Testis (tissue), 3 donors: ENCODE results near the gene ACER3. TPM values are rescaled to one million over a fixed set of nuclear protein-coding genes. Genes with fewer than 3 reads are reported as not detected.
A peak's percentile ranks its signal among the peaks of the same experiment; 100 is the strongest.
"Not testable (repeated sequence)": the region's sequence is repeated elsewhere in the genome, so short reads cannot be mapped to it uniquely, and the experiment has no call there.

Experiments used
- DNase-seq: peaks from one replicate; pipeline ENCODE4 v3.0.0-alpha.2; 2019
- H3K27ac ChIP-seq, 2 donors: fragments of 200-600 bp; sonication (generic); one replicate each; pipeline ENCODE4 v1.5.1; 2019
- H3K27me3 ChIP-seq: fragments of 200-600 bp; sonication (generic); one replicate; pipeline ENCODE4 v1.5.1; 2019
- H3K36me3 ChIP-seq: fragments of 200-600 bp; sonication (generic); one replicate; pipeline ENCODE4 v1.5.1; 2017; ENCODE audit warnings: low read depth; ENCODE audit errors: missing control alignments
- H3K4me1 ChIP-seq: fragments of 200-600 bp; sonication (generic); one replicate; pipeline ENCODE4 v1.5.1; 2019
- H3K4me3 ChIP-seq, 2 donors: fragments of 200-600 bp; sonication (generic); one replicate each; pipeline ENCODE4 v1.5.1; 2017 to 2019
- H3K9me3 ChIP-seq: fragments of 200-600 bp; sonication (generic); one replicate; pipeline ENCODE4 v1.5.1; 2017
- POLR2A ChIP-seq: fragments of 450-650 bp; IDR thresholded peaks from one replicate; pipeline ENCODE4 v1.6.1; 2017; ENCODE audit warnings: antibody characterized with exemption, mild to moderate bottlenecking, moderate library complexity
- WGBS, 2 donors: methylation state at CpG; one replicate each; pipeline ENCODE4 v1.1.5; 2018; 5-methylcytosine and 5-hydroxymethylcytosine counted together
- intact Hi-C: fragments of 100-400 bp; cut with DNase I; formaldehyde crosslinking; loops from one replicate; pipeline ENCODE4 v1.15.1; 2023; ENCODE audit warnings: low total_unique reads
- polyA plus RNA-seq: library from polyadenylated mRNA; stranded (reverse); fragments of 350-450 nt; fragmentation: Illumina TruSeq; extraction: RNeasy Lipid Tissue Mini Kit (QIAGEN cat#74804); gene quantifications from one replicate; pipeline ENCODE4 v1.2.3, GENCODE V29; 2014; ENCODE audit warnings: low read depth, low replicate concordance; ENCODE audit not compliant: insufficient read depth
- total RNA-seq, 2 donors: library from RNA; depleted of rRNA; stranded (reverse); fragments of >200 nt; gene quantifications; one replicate each; pipeline ENCODE4 v1.2.3, GENCODE V29; 2016
- TF ChIP-seq, protein P1 (sequence below), 3 experiments: fragments of 450-650 bp in 2 of 3; fragments of 200-600 bp in 1 of 3; sonication (generic) in 1 of 3; IDR thresholded peaks; one replicate each; pipeline ENCODE4 v1.5.1; 2016 to 2019; ENCODE audit warnings: antibody characterized with exemption in 3 of 3, mild to moderate bottlenecking in 2 of 3, moderate library complexity in 1 of 3

ACER3 gene
- total and polyA plus RNA-seq, 3 donors from 2014 or later: 14.6 to 34.8 (median 23.7) TPM

DNA sequence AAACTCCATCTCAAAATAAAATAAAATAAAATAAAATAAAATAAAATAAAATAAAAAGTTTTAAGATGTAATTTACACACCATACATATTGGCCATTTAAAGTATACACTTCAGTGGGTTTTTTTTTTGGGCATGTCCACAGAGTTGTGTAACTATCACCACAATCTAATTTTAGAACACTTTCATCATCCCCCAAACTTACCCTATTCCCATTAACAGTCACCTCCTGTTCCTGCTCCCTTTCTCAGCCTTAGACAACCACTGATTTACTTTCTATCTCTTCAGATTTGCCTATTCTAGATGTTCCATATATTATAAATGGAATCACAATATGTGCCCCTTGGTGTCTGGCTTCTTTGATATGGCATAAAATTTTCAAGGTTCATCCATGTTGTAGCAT is 4.6 kb upstream of the ACER3 start:
- no peaks in the 10 kb centered on the region for H3K36me3 ChIP-seq
- TF ChIP-seq, protein P1, sequence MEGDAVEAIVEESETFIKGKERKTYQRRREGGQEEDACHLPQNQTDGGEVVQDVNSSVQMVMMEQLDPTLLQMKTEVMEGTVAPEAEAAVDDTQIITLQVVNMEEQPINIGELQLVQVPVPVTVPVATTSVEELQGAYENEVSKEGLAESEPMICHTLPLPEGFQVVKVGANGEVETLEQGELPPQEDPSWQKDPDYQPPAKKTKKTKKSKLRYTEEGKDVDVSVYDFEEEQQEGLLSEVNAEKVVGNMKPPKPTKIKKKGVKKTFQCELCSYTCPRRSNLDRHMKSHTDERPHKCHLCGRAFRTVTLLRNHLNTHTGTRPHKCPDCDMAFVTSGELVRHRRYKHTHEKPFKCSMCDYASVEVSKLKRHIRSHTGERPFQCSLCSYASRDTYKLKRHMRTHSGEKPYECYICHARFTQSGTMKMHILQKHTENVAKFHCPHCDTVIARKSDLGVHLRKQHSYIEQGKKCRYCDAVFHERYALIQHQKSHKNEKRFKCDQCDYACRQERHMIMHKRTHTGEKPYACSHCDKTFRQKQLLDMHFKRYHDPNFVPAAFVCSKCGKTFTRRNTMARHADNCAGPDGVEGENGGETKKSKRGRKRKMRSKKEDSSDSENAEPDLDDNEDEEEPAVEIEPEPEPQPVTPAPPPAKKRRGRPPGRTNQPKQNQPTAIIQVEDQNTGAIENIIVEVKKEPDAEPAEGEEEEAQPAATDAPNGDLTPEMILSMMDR (IDR thresholded peaks at IDR 0.05): no peak
- no peak for TF ChIP-seq POLR2A
- no peaks in the 10 kb centered on the region for H3K4me1 ChIP-seq
- no peaks in the 10 kb centered on the region for H3K27me3 ChIP-seq
- H3K4me3 ChIP-seq: no peak overlapping the region
- H3K27ac ChIP-seq: no peak overlapping the region
- intact Hi-C loops: no loop called here
- H3K9me3 ChIP-seq: no peaks in the 10 kb centered on the region
- DNase-seq: no peak

DNA sequence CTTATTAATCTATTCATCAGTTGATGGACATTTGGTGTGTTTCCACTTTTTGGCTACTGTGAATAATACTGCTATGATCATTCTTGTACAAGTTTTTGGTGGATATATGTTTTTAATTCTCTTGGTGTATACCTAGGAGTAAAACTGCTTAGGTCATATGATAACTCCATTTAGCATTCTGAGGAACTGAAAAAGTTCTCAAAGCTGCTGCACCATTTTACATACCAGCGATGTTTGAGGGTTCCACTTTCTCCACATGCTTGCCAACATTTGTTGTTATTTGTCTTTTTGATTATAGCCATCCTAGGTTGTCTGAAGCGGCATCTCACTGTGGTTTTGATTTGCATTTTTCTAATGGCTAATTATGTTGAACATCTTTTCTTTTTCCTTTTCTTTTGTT is 4.1 kb upstream of the ACER3 start:
- intact Hi-C loops: no loop called here
- Histone ChIP-seq H3K9me3 (no peaks in the 10 kb centered on the region), H3K27me3 (no peaks in the 10 kb centered on the region), H3K4me3 (no peak overlapping the region), H3K36me3 (no peaks in the 10 kb centered on the region), H3K4me1 (peaks cover 3% of the 10 kb centered on the region), H3K27ac (no peak overlapping the region)
- 73 to 80% methylated on average over 2 of the region's 2 CpGs for WGBS, 2 donors
- DNase-seq: no peak
- no peak for TF ChIP-seq POLR2A
- TF ChIP-seq, protein P1 (IDR thresholded peaks at IDR 0.05): no peak

DNA sequence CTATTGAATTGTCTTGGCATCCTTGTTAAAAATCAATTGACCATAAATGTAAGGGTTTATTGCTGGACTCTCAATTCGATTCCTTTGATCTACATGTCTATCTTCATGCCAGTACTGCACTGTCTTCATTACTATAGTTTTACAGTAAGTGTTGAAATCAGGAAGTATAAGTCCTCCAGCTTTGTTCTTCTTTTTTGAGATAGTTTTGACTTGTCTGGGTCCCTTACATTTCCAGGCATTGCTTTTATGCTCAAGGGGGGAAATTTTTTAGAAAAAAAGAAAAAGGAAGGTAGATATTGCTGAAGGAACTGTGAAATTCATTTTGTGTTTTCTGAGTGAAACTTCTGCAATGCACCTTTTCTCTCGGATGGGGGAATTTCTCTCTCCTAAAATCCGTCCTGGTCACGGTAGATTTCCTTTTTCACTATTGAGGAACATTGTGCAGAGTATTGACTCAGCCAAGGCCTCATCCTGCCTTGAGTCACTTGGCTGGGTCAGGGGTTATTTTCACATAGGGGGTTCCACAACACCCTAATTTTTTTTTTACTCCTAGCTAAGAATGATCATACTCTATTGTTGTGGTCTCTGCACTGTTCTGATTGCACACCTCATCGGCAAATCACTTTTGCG is 2.8 kb upstream of the ACER3 start:
- Histone ChIP-seq H3K36me3 (no peaks in the 10 kb centered on the region), H3K27ac (no peak overlapping the region), H3K4me1 (peaks cover 8% of the 10 kb centered on the region), H3K9me3 (no peaks in the 10 kb centered on the region), H3K27me3 (no peaks in the 10 kb centered on the region), H3K4me3 (no peak overlapping the region)
- WGBS, 2 donors: 65 to 80% methylated on average over 6 of the region's 6 CpGs
- TF ChIP-seq, protein P1 (IDR thresholded peaks at IDR 0.05): no peak
- TF ChIP-seq POLR2A: no peak
- DNase-seq: no peak
- intact Hi-C loops: no loop called here

DNA sequence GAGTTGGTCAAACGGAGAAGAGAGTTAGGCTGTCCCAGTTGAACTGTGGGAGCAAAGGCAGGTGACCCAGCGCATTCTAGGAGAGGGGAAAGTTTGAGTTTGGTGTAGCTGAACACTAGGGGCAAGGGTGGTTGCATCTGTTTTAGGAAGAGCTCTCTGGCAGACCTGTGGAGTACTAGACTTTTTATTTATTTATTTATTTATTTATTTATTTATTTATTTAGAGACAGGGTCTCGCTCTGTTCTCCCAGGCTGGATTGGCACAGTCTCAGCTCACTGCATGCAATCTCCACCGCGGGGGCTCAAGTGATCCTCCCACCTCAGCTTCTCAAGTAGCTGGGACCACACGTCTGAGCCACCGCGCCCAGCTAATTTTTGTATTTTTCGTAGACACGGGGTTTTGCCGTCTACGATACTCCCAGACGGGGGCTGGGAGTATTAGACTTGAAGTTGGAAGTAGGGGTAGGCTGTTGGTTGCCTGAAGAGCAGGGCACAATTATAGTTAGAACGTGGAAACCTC is 950 bp upstream of the ACER3 start:
- peaks cover 8% of the 10 kb centered on the region for H3K4me1 ChIP-seq
- peak overlapping the region; percentile 74 to 92 for H3K4me3 ChIP-seq
- no peaks in the 10 kb centered on the region for H3K36me3 ChIP-seq
- intact Hi-C loops: no loop called here
- H3K9me3 ChIP-seq: no peaks in the 10 kb centered on the region
- no peak for DNase-seq
- no peaks in the 10 kb centered on the region for H3K27me3 ChIP-seq
- WGBS, 2 donors: 77 to 80% methylated on average over 14 of the region's 14 CpGs
- TF ChIP-seq POLR2A: no peak
- TF ChIP-seq, protein P1 (IDR thresholded peaks at IDR 0.05): no peak
- H3K27ac ChIP-seq: peak overlapping the region in 1 of 2 donors; percentile 86

DNA sequence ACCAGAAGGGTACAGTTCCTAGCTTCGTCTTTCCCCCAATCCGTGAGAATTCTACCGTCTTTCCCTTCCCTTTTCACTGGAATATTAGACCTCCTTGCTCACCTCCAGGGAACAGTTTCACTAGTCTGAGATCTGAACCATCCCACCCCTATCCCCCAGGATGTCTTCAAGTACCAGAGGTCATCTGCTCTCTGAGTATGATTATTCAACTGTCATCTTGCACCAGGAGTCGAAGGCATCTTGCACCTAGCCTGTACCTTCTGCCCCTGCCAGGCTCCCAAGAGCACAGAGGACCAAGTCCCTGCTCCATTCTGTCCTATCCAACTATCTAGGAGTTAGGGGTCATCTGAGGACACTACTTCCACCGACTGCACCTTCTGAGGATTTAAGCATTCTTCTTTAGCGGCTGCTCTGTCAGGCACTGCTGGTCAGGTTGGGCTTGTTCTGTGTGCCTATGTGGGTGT is 804 bp downstream of the ACER3 start:
- Histone ChIP-seq H3K9me3 (no peaks in the 10 kb centered on the region), H3K4me1 (peaks cover 8% of the 10 kb centered on the region), H3K4me3 (peak overlapping the region; percentile 74 to 92), H3K27ac (peak overlapping the region; percentile 86 to 88), H3K36me3 (no peaks in the 10 kb centered on the region), H3K27me3 (no peaks in the 10 kb centered on the region)
- no peak for DNase-seq
- intact Hi-C loops: no loop called here
- TF ChIP-seq, protein P1 (IDR thresholded peaks at IDR 0.05): no peak
- TF ChIP-seq POLR2A: no peak
- 11 to 16% methylated on average over 6 of the region's 6 CpGs for WGBS, 2 donors

DNA sequence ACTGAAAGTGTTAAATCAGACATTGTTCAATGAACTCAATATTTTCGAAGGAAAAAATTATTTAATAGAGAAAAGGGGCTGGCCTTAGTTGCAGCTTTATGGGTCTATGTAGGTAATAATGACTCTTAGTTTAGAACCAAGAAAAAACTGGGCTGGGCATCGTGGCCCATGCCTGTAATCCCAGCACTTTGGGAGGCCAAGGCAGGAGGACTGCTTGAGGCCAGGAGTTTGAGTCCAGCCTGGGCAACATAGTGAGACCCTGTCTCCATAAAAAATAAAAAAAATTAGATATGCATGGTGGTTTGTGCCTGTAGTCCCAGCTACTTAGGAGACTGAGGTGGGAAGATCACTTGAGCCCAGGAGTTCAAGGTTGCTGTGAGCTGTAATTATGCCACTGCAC is 2.1 kb downstream of the ACER3 start:
- WGBS, 2 donors: 75 to 91% methylated on average over 2 of the region's 2 CpGs

More for the DNA sequence above, 2.1 kb downstream of the ACER3 start:
- H3K27me3 ChIP-seq, H3K4me1 ChIP-seq, DNase-seq, H3K27ac ChIP-seq, H3K36me3 ChIP-seq, intact Hi-C loops, H3K9me3 ChIP-seq, H3K4me3 ChIP-seq: not testable (repeated sequence)
